Fibroblast of pulmonary artery (primary cell): ENCODE results near the gene S100A7A.

ENCODE experiments used
- DNase-seq: peaks from one replicate; pipeline ENCODE4 v3.0.0-alpha.2; 2010; ENCODE audit warnings: low read depth
- H3K4me3 ChIP-seq: replicated peaks from 2 replicates; pipeline ENCODE4 v1.5.1; 2011; ENCODE audit warnings: low read depth, mild to moderate bottlenecking, control low read depth, low read length, moderate library complexity
- TF ChIP-seq, protein P1 (sequence below): IDR thresholded peaks from 2 replicates; pipeline ENCODE4 v1.5.1; 2011; ENCODE audit warnings: mild to moderate bottlenecking, control low read depth, low read length, inconsistent platforms; ENCODE audit errors: missing control alignments

Gene S100A7A

DNA sequence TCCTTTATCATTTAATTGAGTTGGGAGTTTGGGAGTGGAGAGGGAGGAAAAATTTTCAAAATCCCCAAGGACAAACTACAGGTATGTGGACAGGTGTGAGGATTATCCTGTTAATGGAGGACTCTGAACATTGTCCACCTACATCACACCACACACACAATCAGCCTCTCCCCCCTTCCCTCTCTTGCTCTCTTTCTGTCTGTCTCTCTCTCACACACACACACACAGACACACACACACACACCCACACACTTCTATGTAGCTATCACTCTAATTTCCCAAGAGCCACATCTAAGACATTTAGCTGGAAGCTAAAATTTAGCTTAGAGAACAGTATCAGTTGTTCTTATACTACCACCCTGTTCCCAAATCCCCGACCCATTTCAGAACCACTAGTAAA, 26.9 kb upstream of the S100A7A start:
- DNase-seq: no peak
- TF ChIP-seq, protein P1, sequence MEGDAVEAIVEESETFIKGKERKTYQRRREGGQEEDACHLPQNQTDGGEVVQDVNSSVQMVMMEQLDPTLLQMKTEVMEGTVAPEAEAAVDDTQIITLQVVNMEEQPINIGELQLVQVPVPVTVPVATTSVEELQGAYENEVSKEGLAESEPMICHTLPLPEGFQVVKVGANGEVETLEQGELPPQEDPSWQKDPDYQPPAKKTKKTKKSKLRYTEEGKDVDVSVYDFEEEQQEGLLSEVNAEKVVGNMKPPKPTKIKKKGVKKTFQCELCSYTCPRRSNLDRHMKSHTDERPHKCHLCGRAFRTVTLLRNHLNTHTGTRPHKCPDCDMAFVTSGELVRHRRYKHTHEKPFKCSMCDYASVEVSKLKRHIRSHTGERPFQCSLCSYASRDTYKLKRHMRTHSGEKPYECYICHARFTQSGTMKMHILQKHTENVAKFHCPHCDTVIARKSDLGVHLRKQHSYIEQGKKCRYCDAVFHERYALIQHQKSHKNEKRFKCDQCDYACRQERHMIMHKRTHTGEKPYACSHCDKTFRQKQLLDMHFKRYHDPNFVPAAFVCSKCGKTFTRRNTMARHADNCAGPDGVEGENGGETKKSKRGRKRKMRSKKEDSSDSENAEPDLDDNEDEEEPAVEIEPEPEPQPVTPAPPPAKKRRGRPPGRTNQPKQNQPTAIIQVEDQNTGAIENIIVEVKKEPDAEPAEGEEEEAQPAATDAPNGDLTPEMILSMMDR: no peak
- H3K4me3 ChIP-seq: no peak overlapping the region

DNA sequence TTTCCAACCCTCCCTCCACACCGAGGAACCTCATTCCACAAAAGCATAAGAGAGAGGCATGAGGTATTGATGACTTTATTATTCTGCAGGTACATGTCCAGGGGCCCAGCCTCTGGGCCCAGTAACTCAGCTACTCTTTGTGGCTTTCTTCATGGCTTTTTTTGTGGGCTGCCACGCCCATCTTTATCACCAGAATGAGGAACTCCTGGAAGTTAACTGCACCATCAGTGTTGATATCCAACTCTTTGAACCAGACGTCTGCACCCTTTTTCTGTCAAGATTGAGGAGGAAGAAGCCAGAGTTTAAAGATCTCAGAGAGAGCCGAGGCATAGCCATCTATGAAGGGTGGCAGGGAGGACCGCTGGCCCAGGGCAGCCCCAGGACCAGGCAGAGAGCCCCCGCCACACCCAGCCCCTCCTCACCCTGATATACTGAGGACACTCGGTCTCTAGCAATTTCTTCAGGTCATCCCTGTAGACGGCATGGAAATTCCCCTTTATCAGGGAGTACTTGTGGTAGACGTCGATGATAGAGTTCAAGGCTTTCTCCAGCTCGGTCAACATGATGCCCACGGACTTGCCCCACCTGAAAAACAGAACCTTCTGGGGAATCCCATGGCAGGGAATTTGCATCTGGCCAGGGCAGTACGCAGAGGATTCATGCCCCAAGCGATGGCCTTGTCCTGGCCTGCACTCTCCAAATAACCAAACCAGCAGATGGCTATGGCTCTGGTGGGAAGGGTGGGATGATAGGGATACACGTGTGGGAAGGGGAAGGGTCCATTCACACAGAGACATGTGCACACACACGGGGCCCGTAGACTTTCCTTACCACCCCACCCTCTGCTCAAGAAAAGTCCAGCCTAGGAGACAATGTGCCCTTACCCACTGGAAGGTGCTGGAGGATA, 26.1 kb upstream of the S100A7A start:
- TF ChIP-seq, protein P1: no peak
- H3K4me3 ChIP-seq: no peak overlapping the region
- no peak for DNase-seq

DNA sequence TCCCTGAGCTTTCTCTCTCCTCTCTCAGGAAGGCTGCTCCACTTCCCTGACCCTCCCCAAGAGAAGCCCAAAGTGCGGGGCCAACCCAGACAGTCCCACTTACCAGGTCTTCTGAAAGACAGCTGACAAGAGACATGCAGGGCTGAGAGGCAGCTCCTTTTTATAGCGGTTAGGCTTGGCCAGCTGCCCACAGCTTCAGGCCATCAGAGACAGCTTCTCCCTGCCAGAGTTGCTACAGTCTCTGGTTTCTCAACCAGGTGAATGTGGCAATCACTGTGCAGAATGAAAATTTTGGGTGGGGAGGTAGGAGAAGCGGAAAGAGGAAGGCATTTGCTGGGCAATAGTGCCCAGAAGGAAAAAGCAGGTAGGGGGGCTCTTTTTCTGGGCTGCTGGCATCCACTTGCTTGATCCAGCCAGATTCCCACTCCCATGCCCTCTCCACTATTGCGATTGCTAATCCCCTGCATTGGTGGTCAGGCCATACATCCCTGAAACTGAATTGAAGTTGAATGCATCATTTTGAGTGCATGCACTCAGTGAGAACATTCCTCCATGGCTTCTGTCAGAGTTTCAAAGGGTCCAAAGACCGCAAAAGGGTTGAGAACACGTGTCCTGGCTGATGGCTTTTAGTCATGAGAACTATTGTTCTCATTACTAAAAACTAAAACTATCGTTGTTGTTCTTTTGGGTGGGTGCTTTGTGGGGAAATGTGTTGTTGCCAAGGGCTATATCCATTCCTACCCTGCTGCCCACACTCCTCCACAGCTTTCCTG, 25.2 kb upstream of the S100A7A start, which contains the start of gene S100A8:
TSS of gene S100A8 (minus strand) at position 136 of the 773 bp plus-strand sequence. CDS start 538 bp downstream, outside the sequence.
- no peak within 1 kb of the TSS for H3K4me3 ChIP-seq
- DNase-seq: peak; percentile 2
- TF ChIP-seq, protein P1: no peak

DNA sequence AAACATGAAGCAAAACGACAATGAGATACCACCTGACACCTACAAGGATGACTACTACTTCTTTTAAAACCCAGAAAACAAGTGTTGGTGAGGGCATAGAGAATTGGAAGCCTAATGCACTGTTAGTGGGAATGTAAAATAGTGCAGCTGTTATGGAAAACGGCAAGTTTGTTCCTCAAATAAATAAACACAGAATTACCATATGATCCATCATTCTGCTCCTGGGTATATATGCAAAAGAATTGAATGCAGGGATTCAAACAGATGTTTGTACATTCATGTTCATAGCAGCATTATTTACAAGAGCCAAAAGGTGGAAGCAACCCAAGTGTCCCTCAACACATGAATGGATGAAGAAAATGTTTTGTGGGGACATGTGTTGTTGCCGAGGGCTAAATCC, 24.1 kb upstream of the S100A7A start:
- TF ChIP-seq, protein P1: no peak
- no peak for DNase-seq
- H3K4me3 ChIP-seq: no peak overlapping the region

DNA sequence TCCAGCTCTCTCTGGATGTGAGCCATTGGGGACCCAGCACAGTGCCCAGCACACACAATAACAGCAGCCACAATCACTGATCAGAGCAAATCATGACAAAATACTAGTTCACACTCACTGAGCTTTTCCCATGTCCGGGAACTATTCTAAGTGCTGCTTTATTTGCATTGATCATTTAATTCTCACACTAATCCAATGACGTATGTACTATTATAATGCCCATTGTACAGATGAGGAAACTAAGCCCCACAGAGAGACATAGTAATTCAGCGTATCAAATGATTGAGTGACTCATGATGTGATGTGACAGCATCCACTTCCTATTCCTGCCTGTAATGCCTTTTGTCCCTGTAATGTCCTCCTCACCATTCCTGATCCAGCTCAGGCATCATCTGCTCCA, 23.5 kb upstream of the S100A7A start:
- no peak overlapping the region for H3K4me3 ChIP-seq
- DNase-seq: no peak
- TF ChIP-seq, protein P1: no peak

DNA sequence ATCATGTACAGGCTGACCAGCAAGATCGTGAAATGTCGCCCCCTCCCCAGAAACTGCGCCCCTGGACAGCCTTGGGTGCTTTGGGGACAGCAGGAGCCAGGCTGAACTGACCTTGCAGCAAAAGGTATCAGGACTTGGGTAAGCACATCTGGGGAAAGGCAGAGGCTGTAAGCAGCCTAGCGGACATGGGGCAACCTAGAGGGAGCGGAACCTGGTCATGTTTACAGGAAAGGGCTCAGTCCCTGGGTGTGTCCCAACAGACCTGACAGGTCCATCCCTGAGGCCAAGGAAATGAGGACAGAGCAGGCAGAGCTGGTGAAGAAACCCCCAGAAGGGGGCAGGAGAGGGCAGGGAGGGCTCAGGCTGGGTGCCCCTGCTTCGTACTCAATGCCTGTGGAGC, 22.4 kb upstream of the S100A7A start:
- DNase-seq: no peak
- H3K4me3 ChIP-seq: no peak overlapping the region
- TF ChIP-seq, protein P1: no peak
